Stomach (tissue), 4 donors: ENCODE results near the gene GNPDA1.

Experiments used
- CTCF ChIP-seq, 7 experiments: fragments of 450-650 bp in 4 of 7; fragments of 200-600 bp in 3 of 7; sonication (generic) in 3 of 7; IDR thresholded peaks; one replicate each; pipeline ENCODE4 v1.5.1; 2016 to 2019; ENCODE audit warnings: antibody characterized with exemption in 7 of 7, control low read depth in 2 of 7, mild to moderate bottlenecking in 1 of 7
- EP300 ChIP-seq: sonication (generic); formaldehyde crosslinking; IDR thresholded peaks from one replicate; pipeline ENCODE4 v1.6.1; 2017; ENCODE audit warnings: antibody characterized with exemption

GRCh38 chr5:142011572-142012185 is 1.1 kb downstream of the GNPDA1 start:
- TF ChIP-seq EP300: no peak
- no peak for TF ChIP-seq CTCF (IDR thresholded peaks at IDR 0.05)
